ENCODE results near the gene POLR3GL.
"Not testable (repeated sequence)": the region's sequence is repeated elsewhere in the genome, so short reads cannot be mapped to it uniquely, and the experiment has no call there.

The POLR3GL gene

GRCh38 chr1:146020058-146021049, 55.9 kb downstream of the POLR3GL start:
- no peak for DNase-seq (ENCODE audit: low read depth)

GRCh38 chr1:146021050-146021445, 56.6 kb downstream of the POLR3GL start:
- no peak for DNase-seq (ENCODE audit: low read depth)

GRCh38 chr1:146021622-146022402, 57.3 kb downstream of the POLR3GL start, which contains the start of gene HJV:
HJV (minus strand) TSS chr1:146021735; CDS start chr1:146020231, 1,504 bp downstream.
- no peak for DNase-seq (ENCODE audit: low read depth)

DNA sequence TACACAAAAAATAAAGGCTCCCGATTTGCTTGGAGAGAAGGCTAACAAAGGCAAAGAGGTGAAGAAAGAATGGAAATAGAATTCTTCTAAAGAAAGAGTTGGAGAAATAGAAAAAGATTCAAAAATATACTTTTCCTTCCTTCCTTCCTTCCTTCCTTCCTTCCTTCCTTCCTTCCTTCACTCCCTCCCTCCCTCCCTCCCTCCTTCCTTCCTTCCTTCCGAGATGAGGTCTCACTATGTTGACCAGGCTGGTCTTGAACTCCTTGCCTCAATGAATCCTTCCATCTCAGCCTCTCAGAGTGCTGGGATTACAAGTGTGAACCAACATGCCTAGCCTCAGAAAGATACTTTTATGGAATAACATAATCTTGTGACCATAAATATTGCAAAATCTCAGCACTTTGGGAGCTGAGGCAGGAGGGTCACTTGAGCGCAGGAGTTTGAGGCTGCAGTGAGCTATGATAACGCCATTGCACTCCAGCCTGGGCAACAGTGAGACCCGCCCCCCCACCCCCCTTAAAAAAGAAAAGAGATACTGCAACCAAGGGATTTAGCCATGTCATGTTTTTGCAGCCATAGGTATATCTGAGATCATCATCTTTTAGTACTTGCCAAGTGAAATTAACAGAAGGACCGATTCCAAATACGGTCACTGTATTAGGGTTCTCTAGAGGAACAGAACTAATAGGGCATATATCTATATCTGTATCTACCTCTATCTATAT, 58.1 kb downstream of the POLR3GL start:
- DNase-seq (ENCODE audit: low read depth) = no peak

DNA sequence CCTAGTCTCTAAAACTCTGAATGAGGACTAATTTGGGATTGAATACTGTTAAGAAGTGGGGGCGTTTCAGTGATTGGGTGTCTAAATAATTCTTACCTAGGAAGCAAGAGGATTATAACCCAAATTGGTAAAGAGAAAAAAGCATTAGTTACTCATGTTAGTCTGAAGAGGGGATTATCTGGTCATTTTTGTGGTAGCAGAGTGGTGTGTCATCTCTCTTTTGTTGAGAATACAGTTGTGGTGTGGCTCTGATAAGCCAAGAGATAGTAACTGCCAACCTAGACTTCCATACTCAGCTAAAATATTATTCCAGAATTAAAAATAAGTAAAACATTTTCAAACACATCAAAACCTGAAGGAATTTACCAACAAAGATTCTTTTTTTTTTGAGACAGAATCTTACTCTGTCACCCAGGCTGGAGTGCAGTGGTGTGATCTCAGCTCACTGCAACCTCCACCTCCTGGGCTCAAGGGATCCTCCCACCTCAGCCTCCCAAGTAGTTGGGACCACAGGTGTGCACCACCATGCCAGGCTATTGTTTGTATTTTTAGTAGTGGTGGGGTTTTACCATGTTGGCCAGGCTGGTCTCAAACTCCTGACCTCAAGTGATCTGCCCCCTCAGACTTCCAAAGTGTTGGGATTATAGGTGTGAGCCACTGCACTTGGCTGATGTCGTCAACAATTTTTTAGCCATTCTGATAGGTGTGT, 61.5 kb downstream of the POLR3GL start:
- not testable (repeated sequence) for DNase-seq (ENCODE audit: low read depth)

GRCh38 chr1:146026650-146027049, 62.2 kb downstream of the POLR3GL start:
- DNase-seq (ENCODE audit: low read depth) = not testable (repeated sequence)
